GM12878 (cell line): ENCODE results near the gene FAM13C. TPM values are rescaled to one million over a fixed set of nuclear protein-coding genes. Genes with fewer than 3 reads are reported as not detected.

ENCODE experiments used
- CBFB ChIP-seq: IDR thresholded peaks from 2 replicates; pipeline ENCODE4 v1.6.1; 2016; ENCODE audit warnings: antibody characterized with exemption, low read depth
- CBX3 ChIP-seq: fragments of 200-600 bp; sonication (generic); IDR thresholded peaks from 2 replicates; pipeline ENCODE4 v1.6.1; 2016; ENCODE audit warnings: low read depth, borderline replicate concordance
- CREB1 ChIP-seq: IDR thresholded peaks from 2 replicates; pipeline ENCODE4 v1.6.1; 2012; ENCODE audit warnings: low read depth, mild to moderate bottlenecking, inconsistent platforms
- EGR1 ChIP-seq, 2 experiments: IDR thresholded peaks; 1 replicate in 1 of 2; 2 replicates in 1 of 2; pipeline ENCODE4 v1.6.1; 2011 to 2012; ENCODE audit warnings: low read depth in 2 of 2, low read length in 2 of 2, borderline replicate concordance in 1 of 2, mild to moderate bottlenecking in 1 of 2, moderate library complexity in 1 of 2
- ESRRA ChIP-seq: IDR thresholded peaks from 2 replicates; pipeline ENCODE4 v1.6.1; 2012; ENCODE audit warnings: mild to moderate bottlenecking, low read length, improper control_type of control experiment
- IRF5 ChIP-seq: fragments of 450-650 bp; IDR thresholded peaks from 2 replicates; pipeline ENCODE4 v1.6.1; 2017; ENCODE audit warnings: borderline replicate concordance
- MEF2B ChIP-seq: fragments of 450-650 bp; IDR thresholded peaks from 2 replicates; pipeline ENCODE4 v1.6.1; 2018; ENCODE audit warnings: mild to moderate bottlenecking, moderate library complexity; ENCODE audit not compliant: partially characterized antibody, poor library complexity, severe bottlenecking
- RFX5 ChIP-seq: IDR thresholded peaks from 2 replicates; pipeline ENCODE4 v1.6.1; 2011; ENCODE audit warnings: low read depth, low read length, improper control_type of control experiment
- SMAD5 ChIP-seq: IDR thresholded peaks from 2 replicates; pipeline ENCODE4 v1.6.1; 2016; ENCODE audit warnings: antibody characterized with exemption, low read depth
- SUPT20H ChIP-seq: IDR thresholded peaks from 2 replicates; pipeline ENCODE4 v1.6.1; 2011; ENCODE audit warnings: low read depth, mild to moderate bottlenecking, low read length, moderate library complexity, borderline replicate concordance; ENCODE audit not compliant: control insufficient read depth
- ZZZ3 ChIP-seq: IDR thresholded peaks from 2 replicates; pipeline ENCODE4 v1.6.1; 2011; ENCODE audit warnings: low read depth; ENCODE audit not compliant: control insufficient read depth, insufficient read length
- polyA plus RNA-seq, 11 experiments: library from polyadenylated mRNA; depleted of rRNA in 4 of 11; unstranded in 6 of 11; stranded (reverse) in 5 of 11; fragments of >200 nt; fragmentation: Nextera tagmentation in 4 of 11; fragmentation: Illumina TruSeq in 1 of 11; extraction: Ambion mirVana in 4 of 11; extraction: Trizol in 1 of 11; gene quantifications; 1 replicate in 1 of 11; 2 replicates in 10 of 11; pipeline versions ENCODE4 v1.2.1 to v1.2.3, GENCODE V29; 2011 to 2016; ENCODE audit warnings: inconsistent platforms in 2 of 11, missing spikeins in 2 of 11, low read depth in 1 of 11
- total RNA-seq, 4 experiments: library from RNA; depleted of rRNA in 3 of 4; stranded (reverse); fragments of >200 nt in 3 of 4; fragmentation: Illumina TruSeq in 1 of 4; extraction: Trizol in 1 of 4; gene quantifications; 2 replicates each; pipeline versions ENCODE4 v1.2.1 to v1.2.3, GENCODE V29; 2013 to 2021
- TF ChIP-seq, protein P1 (sequence below): IDR thresholded peaks from 2 replicates; pipeline ENCODE4 v1.6.1; 2012; ENCODE audit warnings: low read depth, low read length, improper control_type of control experiment

FAM13C gene
- total and polyA plus RNA-seq, 10 of the 15 experiments (the other 5 are each of a cell fraction or from before 2014, with no cell fraction given), result 0.04 to 0.31 (median 0.13) TPM; not detected in 5

- TF ChIP-seq, protein P1, sequence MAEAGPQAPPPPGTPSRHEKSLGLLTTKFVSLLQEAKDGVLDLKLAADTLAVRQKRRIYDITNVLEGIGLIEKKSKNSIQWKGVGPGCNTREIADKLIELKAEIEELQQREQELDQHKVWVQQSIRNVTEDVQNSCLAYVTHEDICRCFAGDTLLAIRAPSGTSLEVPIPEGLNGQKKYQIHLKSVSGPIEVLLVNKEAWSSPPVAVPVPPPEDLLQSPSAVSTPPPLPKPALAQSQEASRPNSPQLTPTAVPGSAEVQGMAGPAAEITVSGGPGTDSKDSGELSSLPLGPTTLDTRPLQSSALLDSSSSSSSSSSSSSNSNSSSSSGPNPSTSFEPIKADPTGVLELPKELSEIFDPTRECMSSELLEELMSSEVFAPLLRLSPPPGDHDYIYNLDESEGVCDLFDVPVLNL, result no peak
- TF ChIP-seq CBFB, result no peak
- TF ChIP-seq IRF5, result no peak
- TF ChIP-seq RFX5, result no peak
- TF ChIP-seq ESRRA, result no peak
- no peak for TF ChIP-seq EGR1 (IDR thresholded peaks at IDR 0.05; ENCODE audit: borderline replicate concordance in 1 of 2, low read depth in 2 of 2, low read length in 2 of 2)
- TF ChIP-seq SUPT20H, result no peak
- no peak for TF ChIP-seq CREB1
- TF ChIP-seq ZZZ3, result no peak
- no peak for TF ChIP-seq CBX3
- TF ChIP-seq MEF2B, result no peak
- no peak for TF ChIP-seq SMAD5
Observed at GRCh38 chr10:59270492-59270891, 91.9 kb downstream of the FAM13C start (continued).
